IMR-90 (cell line): Measurements from ENCODE around the gene USO1. TPM values are rescaled to one million over a fixed set of nuclear protein-coding genes. Genes with fewer than 3 reads are reported as not detected.

Source experiments
- ATAC-seq: fragments of 200-7000 bp; cut with Tn5 transposase; 2 replicates; pipeline ENCODE4 v1.9.1; 2020; ENCODE audit warnings: low read depth, mild to moderate bottlenecking, moderate library complexity
- BruUV-seq: library from RNA; stranded (reverse); fragments of 400-500 nt; replicated peaks from 2 replicates; lab custom pipeline; 2021; lab: Mats Ljungman, UMichigan
- CTCF ChIA-PET: fragments of 300-600 bp; formaldehyde crosslinking; extraction: SDS; loops from one replicate; lab custom pipeline; 2021; ENCODE audit warnings: antibody characterized with exemption; lab: Yijun Ruan, JAX
- POLR2A ChIA-PET: fragments of 300-600 bp; sonication (Branson Sonifier 250); formaldehyde crosslinking; loops from one replicate; lab custom pipeline; 2022; ENCODE audit warnings: antibody characterized with exemption; ENCODE audit not compliant: unreplicated experiment; lab: Charles Lee
- DNase-seq: peaks from one replicate; pipeline ENCODE4 v3.0.0; 2013
- H2AFZ ChIP-seq: replicated peaks from 2 replicates; pipeline ENCODE3; 2013; ENCODE audit warnings: low read length, mild to moderate bottlenecking; ENCODE audit not compliant: poor library complexity
- H2AK5ac ChIP-seq: 2 replicates; pipeline ENCODE4 v1.6.1; 2013; ENCODE audit warnings: low read depth, low read length, inconsistent platforms
- H2AK9ac ChIP-seq: replicated peaks from 2 replicates; pipeline ENCODE3; 2013; ENCODE audit warnings: mild to moderate bottlenecking, low read depth, low read length, moderate library complexity; ENCODE audit not compliant: poor library complexity
- H2BK120ac ChIP-seq: 2 replicates; pipeline ENCODE4 v1.6.1; 2013; ENCODE audit warnings: low read depth, low read length, inconsistent platforms
- H2BK15ac ChIP-seq: 3 replicates; pipeline ENCODE4 v1.6.1; 2013; ENCODE audit warnings: low read depth, low read length, inconsistent platforms
- H2BK20ac ChIP-seq: 2 replicates; pipeline ENCODE4 v1.6.1; 2013; ENCODE audit warnings: low read depth, mild to moderate bottlenecking, inconsistent platforms, low read length, moderate library complexity
- H2BK5ac ChIP-seq: 2 replicates; pipeline ENCODE4 v1.6.1; 2013; ENCODE audit warnings: mild to moderate bottlenecking, low read depth, low read length, inconsistent platforms; ENCODE audit not compliant: poor library complexity, severe bottlenecking
- H3K14ac ChIP-seq: replicated peaks from 2 replicates; pipeline ENCODE4 v1.6.1; 2013; ENCODE audit warnings: low read depth, low read length, inconsistent platforms
- H3K18ac ChIP-seq: 2 replicates; pipeline ENCODE4 v1.6.1; 2013; ENCODE audit warnings: low read depth, low read length, control low read depth
- H3K23ac ChIP-seq: 2 replicates; pipeline ENCODE4 v1.6.1; 2013; ENCODE audit warnings: low read depth, low read length, inconsistent platforms
- H3K27ac ChIP-seq: 2 replicates; pipeline ENCODE4 v1.5.1; 2013; ENCODE audit warnings: mild to moderate bottlenecking, control low read depth, low read length; ENCODE audit not compliant: insufficient read depth
- H3K27me3 ChIP-seq: 2 replicates; pipeline ENCODE4 v1.6.1; 2013; ENCODE audit warnings: low read length; ENCODE audit not compliant: control insufficient read depth, insufficient read depth
- H3K36me3 ChIP-seq: 2 replicates; pipeline ENCODE4 v1.6.1; 2013; ENCODE audit warnings: low read length, mixed read lengths; ENCODE audit not compliant: control insufficient read depth, insufficient read depth
- H3K4ac ChIP-seq: 2 replicates; pipeline ENCODE4 v1.6.1; 2013; ENCODE audit warnings: low read depth, low read length, inconsistent platforms
- H3K4me1 ChIP-seq: 2 replicates; pipeline ENCODE4 v1.6.1; 2013; ENCODE audit warnings: low read length, mixed read lengths; ENCODE audit not compliant: control insufficient read depth, insufficient read depth
- H3K4me2 ChIP-seq: 2 replicates; pipeline ENCODE4 v1.6.1; 2013; ENCODE audit warnings: low read depth, mild to moderate bottlenecking, control low read depth, low read length, moderate library complexity
- H3K4me3 ChIP-seq: 2 replicates; pipeline ENCODE4 v1.5.1; 2013; ENCODE audit warnings: low read depth, mild to moderate bottlenecking, control low read depth, low read length, moderate library complexity; ENCODE audit not compliant: insufficient read depth
- H3K56ac ChIP-seq: 2 replicates; pipeline ENCODE4 v1.6.1; 2013; ENCODE audit warnings: low read length, inconsistent platforms; ENCODE audit not compliant: insufficient read depth; ENCODE audit errors: extremely low read depth
- H3K79me1 ChIP-seq, 2 experiments: 2 replicates each; pipeline ENCODE4 v1.6.1; 2013; ENCODE audit warnings: low read length in 2 of 2, inconsistent platforms in 1 of 2, low read depth in 1 of 2
- H3K9ac ChIP-seq: 2 replicates; pipeline ENCODE4 v1.6.1; 2013; ENCODE audit warnings: low read depth, low read length, control low read depth
- H3K9me1 ChIP-seq: 2 replicates; pipeline ENCODE4 v1.6.1; 2013; ENCODE audit warnings: low read length, inconsistent platforms; ENCODE audit not compliant: insufficient read depth
- H3K9me3 ChIP-seq: 2 replicates; pipeline ENCODE4 v1.6.1; 2013; ENCODE audit warnings: low read length; ENCODE audit not compliant: control insufficient read depth, insufficient read depth
- H4K20me1 ChIP-seq: 2 replicates; pipeline ENCODE4 v1.6.1; 2013; ENCODE audit warnings: low read length, inconsistent platforms; ENCODE audit not compliant: insufficient read depth
- H4K5ac ChIP-seq: 2 replicates; pipeline ENCODE4 v1.6.1; 2013; ENCODE audit warnings: mild to moderate bottlenecking, low read depth, low read length, control low read depth
- H4K8ac ChIP-seq, 2 experiments: 2 replicates each; pipeline ENCODE4 v1.6.1; 2013; ENCODE audit warnings: low read depth in 2 of 2, low read length in 2 of 2, control low read depth in 1 of 2, inconsistent platforms in 1 of 2
- H4K91ac ChIP-seq: 2 replicates; pipeline ENCODE4 v1.6.1; 2013; ENCODE audit warnings: low read depth, low read length, inconsistent platforms; ENCODE audit not compliant: insufficient read depth
- BHLHE40 ChIP-seq: fragments of 150-350 bp; IDR thresholded peaks from 2 replicates; pipeline ENCODE4 v1.6.1; 2016; ENCODE audit warnings: mild to moderate bottlenecking, low read depth, low read length
- CEBPB ChIP-seq: IDR thresholded peaks from 2 replicates; pipeline ENCODE4 v1.6.1; 2012; ENCODE audit warnings: low read depth, low read length, improper control_type of control experiment
- CHD1 ChIP-seq: IDR thresholded peaks from 2 replicates; pipeline ENCODE4 v1.6.1; 2012; ENCODE audit warnings: low read depth, low read length, improper control_type of control experiment
- FOS ChIP-seq: fragments of 150-350 bp; IDR thresholded peaks from 2 replicates; pipeline ENCODE4 v1.6.1; 2016; ENCODE audit warnings: low read depth, low read length
- MAFK ChIP-seq: IDR thresholded peaks from 2 replicates; pipeline ENCODE4 v1.6.1; 2012; ENCODE audit warnings: low read depth, low read length, improper control_type of control experiment
- MAZ ChIP-seq: IDR thresholded peaks from 2 replicates; pipeline ENCODE4 v1.6.1; 2012; ENCODE audit warnings: low read depth, mild to moderate bottlenecking, low read length, improper control_type of control experiment, moderate library complexity, borderline replicate concordance
- MXI1 ChIP-seq: IDR thresholded peaks from 2 replicates; pipeline ENCODE4 v1.6.1; 2012; ENCODE audit warnings: low read depth, mild to moderate bottlenecking, low read length, moderate library complexity, borderline replicate concordance
- NFE2L2 ChIP-seq: fragments of 150-350 bp; IDR thresholded peaks from 2 replicates; pipeline ENCODE4 v1.6.1; 2016; ENCODE audit warnings: low read depth, mild to moderate bottlenecking, low read length
- POLR2A ChIP-seq: IDR thresholded peaks from 2 replicates; pipeline ENCODE4 v1.6.1; 2012; ENCODE audit warnings: mild to moderate bottlenecking, low read depth, low read length
- RAD21 ChIP-seq: IDR thresholded peaks from 2 replicates; pipeline ENCODE4 v1.6.1; 2012; ENCODE audit warnings: low read length, improper control_type of control experiment
- RCOR1 ChIP-seq: IDR thresholded peaks from 2 replicates; pipeline ENCODE4 v1.6.1; 2012; ENCODE audit warnings: mild to moderate bottlenecking, low read length, improper control_type of control experiment; ENCODE audit not compliant: insufficient replicate concordance
- RFX5 ChIP-seq: IDR thresholded peaks from 2 replicates; pipeline ENCODE4 v1.8.0; 2012; ENCODE audit warnings: low read depth, mild to moderate bottlenecking, low read length, moderate library complexity
- SMC3 ChIP-seq: fragments of 150-350 bp; IDR thresholded peaks from 2 replicates; pipeline ENCODE4 v1.6.1; 2016; ENCODE audit warnings: low read depth, mild to moderate bottlenecking, antibody characterized with exemption, low read length, moderate library complexity
- WGBS, 2 experiments: methylation state at CpG; one replicate each; pipeline versions ENCODE4 v1.1.5 to v1.1.7; 2013; ENCODE audit warnings: missing lambda C conversion rate in 2 of 2; ENCODE audit not compliant: insufficient read length in 1 of 2; ENCODE audit errors: extremely low coverage in 2 of 2; 5-methylcytosine and 5-hydroxymethylcytosine counted together
- dilution Hi-C: fragments of 300-500 bp; cut with HindIII; formaldehyde crosslinking; loops from one replicate; pipeline ENCODE4 v1.14.3; 2018; ENCODE audit warnings: low sequenced_read_pairs; ENCODE audit not compliant: unreplicated experiment
- in situ Hi-C: fragments of 300-500 bp; cut with MboI; formaldehyde crosslinking; loops from 3 replicates; pipeline ENCODE4 v1.14.3; 2019; ENCODE audit warnings: low sequenced_read_pairs, inconsistent platforms, mixed read lengths
- intact Hi-C: fragments of 100-400 bp; cut with micrococcal nuclease; formaldehyde crosslinking; loops from 2 replicates; pipeline ENCODE4 v1.10.0; 2022
- polyA plus RNA-seq, 3 experiments: library from polyadenylated mRNA; depleted of rRNA; stranded (reverse); fragments of >200 nt; gene quantifications; 2 replicates each; pipeline ENCODE4 v1.2.3, GENCODE V29; 2012; ENCODE audit warnings: low replicate concordance in 1 of 3
- total RNA-seq: library from RNA; depleted of rRNA; stranded (reverse); fragments of >200 nt; gene quantifications from 2 replicates; pipeline ENCODE4 v1.2.3, GENCODE V29; 2012
- TF ChIP-seq, protein P1 (sequence below): fragments of 150-350 bp; IDR thresholded peaks from 2 replicates; pipeline ENCODE4 v1.6.1; 2016; ENCODE audit warnings: low read depth, mild to moderate bottlenecking, low read length, moderate library complexity, borderline replicate concordance
- TF ChIP-seq, protein P2 (sequence below): conservative IDR thresholded peaks from 2 replicates; pipeline ENCODE4 v1.5.1; 2012; ENCODE audit warnings: mild to moderate bottlenecking, low read depth, low read length, improper control_type of control experiment
- TF ChIP-seq, protein P3 (sequence below): fragments of 150-350 bp; IDR thresholded peaks from 2 replicates; pipeline ENCODE4 v1.6.1; 2017; ENCODE audit warnings: mild to moderate bottlenecking, antibody characterized with exemption, low read length, low read depth

Gene USO1
- total and polyA plus RNA-seq, 2 of the 4 experiments (the other 2 are of a cell fraction) = 63.7 to 121 TPM

DNA sequence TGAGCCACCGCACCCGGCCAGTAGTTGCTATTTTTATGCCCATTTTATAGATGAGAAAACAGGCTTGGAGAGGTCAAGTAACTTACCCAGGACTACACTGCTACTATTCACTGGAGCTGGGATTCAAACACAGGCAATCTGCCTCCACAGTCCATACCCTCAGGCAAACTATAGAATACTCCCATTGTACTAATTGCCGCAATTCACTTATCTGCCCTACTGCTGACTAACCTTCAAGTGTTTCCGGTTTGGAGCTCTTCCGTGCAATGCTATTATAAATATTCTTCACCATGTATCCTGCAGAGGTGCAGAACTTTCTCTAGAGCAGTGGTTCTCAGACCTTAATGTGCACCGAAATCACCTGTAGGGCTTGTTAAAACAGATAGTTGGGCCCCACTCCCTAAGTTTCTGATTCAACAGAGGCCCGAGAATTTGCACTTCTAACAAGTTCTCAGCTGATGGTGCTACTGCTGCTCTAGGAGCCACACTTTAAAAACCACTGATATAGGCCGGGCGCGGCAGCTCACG lies 49.3 kb upstream of the USO1 start:
- H2AK9ac ChIP-seq = no peak overlapping the region
- H3K4ac ChIP-seq = no peak overlapping the region
- POLR2A ChIA-PET = no interaction called here
- H3K23ac ChIP-seq = no peak overlapping the region
- 100% methylated on average over 2 of the region's 11 CpGs; no CpG with 5 or more reads in 1 of the 2 experiments for WGBS, 2 experiments
- no peaks in the 10 kb centered on the region; the same call in 1 of the 2 replicates for H3K9me1 ChIP-seq
- H3K56ac ChIP-seq = no peak overlapping the region
- H3K4me3 ChIP-seq = no peak overlapping the region
- H3K9me3 ChIP-seq = no peaks in the 10 kb centered on the region
- no peak overlapping the region for H4K8ac ChIP-seq
- H2BK120ac ChIP-seq = no peak overlapping the region
- no peak overlapping the region for H4K5ac ChIP-seq
- intact Hi-C loops = no loop called here
- no peak overlapping the region for H4K91ac ChIP-seq
- no peak overlapping the region for H2BK5ac ChIP-seq
- no peak for ATAC-seq
- no peaks in the 10 kb centered on the region for H3K27me3 ChIP-seq
- CTCF ChIA-PET = no interaction called here
- no peak overlapping the region for H2AFZ ChIP-seq
- H3K4me1 ChIP-seq = peaks cover 4% of the 10 kb centered on the region
- no peak for DNase-seq
- no TSS peak for BruUV-seq
- peaks cover 5 to 31% of the 10 kb centered on the region in 2 experiments; a peak in 3 of 4 replicates for H3K79me1 ChIP-seq
- no peak overlapping the region for H2BK15ac ChIP-seq
- no peak overlapping the region for H2AK5ac ChIP-seq
- no peak overlapping the region for H3K14ac ChIP-seq
- H3K36me3 ChIP-seq = no peaks in the 10 kb centered on the region
- dilution Hi-C loops = no loop called here
- H3K4me2 ChIP-seq = no peak overlapping the region
- no peak overlapping the region for H3K18ac ChIP-seq
- H3K9ac ChIP-seq = no peak overlapping the region
- H3K27ac ChIP-seq = no peak overlapping the region
- in situ Hi-C loops = loop anchor here (5.0 kb wide), 1 partner anchor 37 kb away; no protein-coding TSS in a partner anchor
- no peak overlapping the region for H2BK20ac ChIP-seq
- peaks cover 24% of the 10 kb centered on the region; the same call in 1 of the 2 replicates for H4K20me1 ChIP-seq
- TF ChIP-seq, protein P1, sequence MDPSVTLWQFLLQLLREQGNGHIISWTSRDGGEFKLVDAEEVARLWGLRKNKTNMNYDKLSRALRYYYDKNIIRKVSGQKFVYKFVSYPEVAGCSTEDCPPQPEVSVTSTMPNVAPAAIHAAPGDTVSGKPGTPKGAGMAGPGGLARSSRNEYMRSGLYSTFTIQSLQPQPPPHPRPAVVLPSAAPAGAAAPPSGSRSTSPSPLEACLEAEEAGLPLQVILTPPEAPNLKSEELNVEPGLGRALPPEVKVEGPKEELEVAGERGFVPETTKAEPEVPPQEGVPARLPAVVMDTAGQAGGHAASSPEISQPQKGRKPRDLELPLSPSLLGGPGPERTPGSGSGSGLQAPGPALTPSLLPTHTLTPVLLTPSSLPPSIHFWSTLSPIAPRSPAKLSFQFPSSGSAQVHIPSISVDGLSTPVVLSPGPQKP = no peak
- no peak for TF ChIP-seq RFX5
- TF ChIP-seq RCOR1 = no peak
- TF ChIP-seq, protein P2, sequence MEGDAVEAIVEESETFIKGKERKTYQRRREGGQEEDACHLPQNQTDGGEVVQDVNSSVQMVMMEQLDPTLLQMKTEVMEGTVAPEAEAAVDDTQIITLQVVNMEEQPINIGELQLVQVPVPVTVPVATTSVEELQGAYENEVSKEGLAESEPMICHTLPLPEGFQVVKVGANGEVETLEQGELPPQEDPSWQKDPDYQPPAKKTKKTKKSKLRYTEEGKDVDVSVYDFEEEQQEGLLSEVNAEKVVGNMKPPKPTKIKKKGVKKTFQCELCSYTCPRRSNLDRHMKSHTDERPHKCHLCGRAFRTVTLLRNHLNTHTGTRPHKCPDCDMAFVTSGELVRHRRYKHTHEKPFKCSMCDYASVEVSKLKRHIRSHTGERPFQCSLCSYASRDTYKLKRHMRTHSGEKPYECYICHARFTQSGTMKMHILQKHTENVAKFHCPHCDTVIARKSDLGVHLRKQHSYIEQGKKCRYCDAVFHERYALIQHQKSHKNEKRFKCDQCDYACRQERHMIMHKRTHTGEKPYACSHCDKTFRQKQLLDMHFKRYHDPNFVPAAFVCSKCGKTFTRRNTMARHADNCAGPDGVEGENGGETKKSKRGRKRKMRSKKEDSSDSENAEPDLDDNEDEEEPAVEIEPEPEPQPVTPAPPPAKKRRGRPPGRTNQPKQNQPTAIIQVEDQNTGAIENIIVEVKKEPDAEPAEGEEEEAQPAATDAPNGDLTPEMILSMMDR = no peak
- TF ChIP-seq, protein P3, sequence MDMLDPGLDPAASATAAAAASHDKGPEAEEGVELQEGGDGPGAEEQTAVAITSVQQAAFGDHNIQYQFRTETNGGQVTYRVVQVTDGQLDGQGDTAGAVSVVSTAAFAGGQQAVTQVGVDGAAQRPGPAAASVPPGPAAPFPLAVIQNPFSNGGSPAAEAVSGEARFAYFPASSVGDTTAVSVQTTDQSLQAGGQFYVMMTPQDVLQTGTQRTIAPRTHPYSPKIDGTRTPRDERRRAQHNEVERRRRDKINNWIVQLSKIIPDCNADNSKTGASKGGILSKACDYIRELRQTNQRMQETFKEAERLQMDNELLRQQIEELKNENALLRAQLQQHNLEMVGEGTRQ = no peak
- no peak for TF ChIP-seq SMC3
- no peak for TF ChIP-seq MAZ
- TF ChIP-seq CHD1 = no peak
- no peak for TF ChIP-seq BHLHE40
- TF ChIP-seq FOS = no peak
- no peak for TF ChIP-seq CEBPB
- TF ChIP-seq POLR2A = no peak
- no peak for TF ChIP-seq MAFK
- no peak for TF ChIP-seq MXI1
- TF ChIP-seq RAD21 = no peak
- no peak for TF ChIP-seq NFE2L2
